IMR-90 (cell line): Measurements from ENCODE around the gene UPK1A. TPM values are rescaled to one million over a fixed set of nuclear protein-coding genes. Genes with fewer than 3 reads are reported as not detected.

Experiments used
- ATAC-seq: fragments of 200-7000 bp; cut with Tn5 transposase; 2 replicates; pipeline ENCODE4 v1.9.1; 2020; ENCODE audit warnings: low read depth, mild to moderate bottlenecking, moderate library complexity
- BruUV-seq: library from RNA; stranded (reverse); fragments of 400-500 nt; replicated peaks from 2 replicates; lab custom pipeline; 2021; lab: Mats Ljungman, UMichigan
- CTCF ChIA-PET: fragments of 300-600 bp; formaldehyde crosslinking; extraction: SDS; loops from one replicate; lab custom pipeline; 2021; ENCODE audit warnings: antibody characterized with exemption; lab: Yijun Ruan, JAX
- POLR2A ChIA-PET: fragments of 300-600 bp; sonication (Branson Sonifier 250); formaldehyde crosslinking; loops from one replicate; lab custom pipeline; 2022; ENCODE audit warnings: antibody characterized with exemption; ENCODE audit not compliant: unreplicated experiment; lab: Charles Lee
- DNase-seq: peaks from one replicate; pipeline ENCODE4 v3.0.0; 2013
- H2AFZ ChIP-seq: replicated peaks from 2 replicates; pipeline ENCODE3; 2013; ENCODE audit warnings: low read length, mild to moderate bottlenecking; ENCODE audit not compliant: poor library complexity
- H2AK5ac ChIP-seq: 2 replicates; pipeline ENCODE4 v1.6.1; 2013; ENCODE audit warnings: low read depth, low read length, inconsistent platforms
- H2AK9ac ChIP-seq: replicated peaks from 2 replicates; pipeline ENCODE3; 2013; ENCODE audit warnings: mild to moderate bottlenecking, low read depth, low read length, moderate library complexity; ENCODE audit not compliant: poor library complexity
- H2BK120ac ChIP-seq: 2 replicates; pipeline ENCODE4 v1.6.1; 2013; ENCODE audit warnings: low read depth, low read length, inconsistent platforms
- H2BK15ac ChIP-seq: 3 replicates; pipeline ENCODE4 v1.6.1; 2013; ENCODE audit warnings: low read depth, low read length, inconsistent platforms
- H2BK20ac ChIP-seq: 2 replicates; pipeline ENCODE4 v1.6.1; 2013; ENCODE audit warnings: low read depth, mild to moderate bottlenecking, inconsistent platforms, low read length, moderate library complexity
- H2BK5ac ChIP-seq: 2 replicates; pipeline ENCODE4 v1.6.1; 2013; ENCODE audit warnings: mild to moderate bottlenecking, low read depth, low read length, inconsistent platforms; ENCODE audit not compliant: poor library complexity, severe bottlenecking
- H3K14ac ChIP-seq: replicated peaks from 2 replicates; pipeline ENCODE4 v1.6.1; 2013; ENCODE audit warnings: low read depth, low read length, inconsistent platforms
- H3K18ac ChIP-seq: 2 replicates; pipeline ENCODE4 v1.6.1; 2013; ENCODE audit warnings: low read depth, low read length, control low read depth
- H3K23ac ChIP-seq: 2 replicates; pipeline ENCODE4 v1.6.1; 2013; ENCODE audit warnings: low read depth, low read length, inconsistent platforms
- H3K27ac ChIP-seq: 2 replicates; pipeline ENCODE4 v1.5.1; 2013; ENCODE audit warnings: mild to moderate bottlenecking, control low read depth, low read length; ENCODE audit not compliant: insufficient read depth
- H3K27me3 ChIP-seq: 2 replicates; pipeline ENCODE4 v1.6.1; 2013; ENCODE audit warnings: low read length; ENCODE audit not compliant: control insufficient read depth, insufficient read depth
- H3K36me3 ChIP-seq: 2 replicates; pipeline ENCODE4 v1.6.1; 2013; ENCODE audit warnings: low read length, mixed read lengths; ENCODE audit not compliant: control insufficient read depth, insufficient read depth
- H3K4ac ChIP-seq: 2 replicates; pipeline ENCODE4 v1.6.1; 2013; ENCODE audit warnings: low read depth, low read length, inconsistent platforms
- H3K4me1 ChIP-seq: 2 replicates; pipeline ENCODE4 v1.6.1; 2013; ENCODE audit warnings: low read length, mixed read lengths; ENCODE audit not compliant: control insufficient read depth, insufficient read depth
- H3K4me2 ChIP-seq: 2 replicates; pipeline ENCODE4 v1.6.1; 2013; ENCODE audit warnings: low read depth, mild to moderate bottlenecking, control low read depth, low read length, moderate library complexity
- H3K4me3 ChIP-seq: 2 replicates; pipeline ENCODE4 v1.5.1; 2013; ENCODE audit warnings: low read depth, mild to moderate bottlenecking, control low read depth, low read length, moderate library complexity; ENCODE audit not compliant: insufficient read depth
- H3K56ac ChIP-seq: 2 replicates; pipeline ENCODE4 v1.6.1; 2013; ENCODE audit warnings: low read length, inconsistent platforms; ENCODE audit not compliant: insufficient read depth; ENCODE audit errors: extremely low read depth
- H3K79me1 ChIP-seq, 2 experiments: 2 replicates each; pipeline ENCODE4 v1.6.1; 2013; ENCODE audit warnings: low read length in 2 of 2, inconsistent platforms in 1 of 2, low read depth in 1 of 2
- H3K9ac ChIP-seq: 2 replicates; pipeline ENCODE4 v1.6.1; 2013; ENCODE audit warnings: low read depth, low read length, control low read depth
- H3K9me1 ChIP-seq: 2 replicates; pipeline ENCODE4 v1.6.1; 2013; ENCODE audit warnings: low read length, inconsistent platforms; ENCODE audit not compliant: insufficient read depth
- H3K9me3 ChIP-seq: 2 replicates; pipeline ENCODE4 v1.6.1; 2013; ENCODE audit warnings: low read length; ENCODE audit not compliant: control insufficient read depth, insufficient read depth
- H4K20me1 ChIP-seq: 2 replicates; pipeline ENCODE4 v1.6.1; 2013; ENCODE audit warnings: low read length, inconsistent platforms; ENCODE audit not compliant: insufficient read depth
- H4K5ac ChIP-seq: 2 replicates; pipeline ENCODE4 v1.6.1; 2013; ENCODE audit warnings: mild to moderate bottlenecking, low read depth, low read length, control low read depth
- H4K8ac ChIP-seq, 2 experiments: 2 replicates each; pipeline ENCODE4 v1.6.1; 2013; ENCODE audit warnings: low read depth in 2 of 2, low read length in 2 of 2, control low read depth in 1 of 2, inconsistent platforms in 1 of 2
- H4K91ac ChIP-seq: 2 replicates; pipeline ENCODE4 v1.6.1; 2013; ENCODE audit warnings: low read depth, low read length, inconsistent platforms; ENCODE audit not compliant: insufficient read depth
- BHLHE40 ChIP-seq: fragments of 150-350 bp; IDR thresholded peaks from 2 replicates; pipeline ENCODE4 v1.6.1; 2016; ENCODE audit warnings: mild to moderate bottlenecking, low read depth, low read length
- CEBPB ChIP-seq: IDR thresholded peaks from 2 replicates; pipeline ENCODE4 v1.6.1; 2012; ENCODE audit warnings: low read depth, low read length, improper control_type of control experiment
- CHD1 ChIP-seq: IDR thresholded peaks from 2 replicates; pipeline ENCODE4 v1.6.1; 2012; ENCODE audit warnings: low read depth, low read length, improper control_type of control experiment
- FOS ChIP-seq: fragments of 150-350 bp; IDR thresholded peaks from 2 replicates; pipeline ENCODE4 v1.6.1; 2016; ENCODE audit warnings: low read depth, low read length
- MAFK ChIP-seq: IDR thresholded peaks from 2 replicates; pipeline ENCODE4 v1.6.1; 2012; ENCODE audit warnings: low read depth, low read length, improper control_type of control experiment
- MAZ ChIP-seq: IDR thresholded peaks from 2 replicates; pipeline ENCODE4 v1.6.1; 2012; ENCODE audit warnings: low read depth, mild to moderate bottlenecking, low read length, improper control_type of control experiment, moderate library complexity, borderline replicate concordance
- MXI1 ChIP-seq: IDR thresholded peaks from 2 replicates; pipeline ENCODE4 v1.6.1; 2012; ENCODE audit warnings: low read depth, mild to moderate bottlenecking, low read length, moderate library complexity, borderline replicate concordance
- NFE2L2 ChIP-seq: fragments of 150-350 bp; IDR thresholded peaks from 2 replicates; pipeline ENCODE4 v1.6.1; 2016; ENCODE audit warnings: low read depth, mild to moderate bottlenecking, low read length
- RCOR1 ChIP-seq: IDR thresholded peaks from 2 replicates; pipeline ENCODE4 v1.6.1; 2012; ENCODE audit warnings: mild to moderate bottlenecking, low read length, improper control_type of control experiment; ENCODE audit not compliant: insufficient replicate concordance
- RFX5 ChIP-seq: IDR thresholded peaks from 2 replicates; pipeline ENCODE4 v1.8.0; 2012; ENCODE audit warnings: low read depth, mild to moderate bottlenecking, low read length, moderate library complexity
- SMC3 ChIP-seq: fragments of 150-350 bp; IDR thresholded peaks from 2 replicates; pipeline ENCODE4 v1.6.1; 2016; ENCODE audit warnings: low read depth, mild to moderate bottlenecking, antibody characterized with exemption, low read length, moderate library complexity
- WGBS, 2 experiments: methylation state at CpG; one replicate each; pipeline versions ENCODE4 v1.1.5 to v1.1.7; 2013; ENCODE audit warnings: missing lambda C conversion rate in 2 of 2; ENCODE audit not compliant: insufficient read length in 1 of 2; ENCODE audit errors: extremely low coverage in 2 of 2; 5-methylcytosine and 5-hydroxymethylcytosine counted together
- dilution Hi-C: fragments of 300-500 bp; cut with HindIII; formaldehyde crosslinking; loops from one replicate; pipeline ENCODE4 v1.14.3; 2018; ENCODE audit warnings: low sequenced_read_pairs; ENCODE audit not compliant: unreplicated experiment
- in situ Hi-C: fragments of 300-500 bp; cut with MboI; formaldehyde crosslinking; loops from 3 replicates; pipeline ENCODE4 v1.14.3; 2019; ENCODE audit warnings: low sequenced_read_pairs, inconsistent platforms, mixed read lengths
- intact Hi-C: fragments of 100-400 bp; cut with micrococcal nuclease; formaldehyde crosslinking; loops from 2 replicates; pipeline ENCODE4 v1.10.0; 2022
- polyA plus RNA-seq, 3 experiments: library from polyadenylated mRNA; depleted of rRNA; stranded (reverse); fragments of >200 nt; gene quantifications; 2 replicates each; pipeline ENCODE4 v1.2.3, GENCODE V29; 2012; ENCODE audit warnings: low replicate concordance in 1 of 3
- total RNA-seq: library from RNA; depleted of rRNA; stranded (reverse); fragments of >200 nt; gene quantifications from 2 replicates; pipeline ENCODE4 v1.2.3, GENCODE V29; 2012
- TF ChIP-seq, protein P1 (sequence below): fragments of 150-350 bp; IDR thresholded peaks from 2 replicates; pipeline ENCODE4 v1.6.1; 2017; ENCODE audit warnings: mild to moderate bottlenecking, antibody characterized with exemption, low read length, low read depth

Gene UPK1A
- total and polyA plus RNA-seq, 2 of the 4 experiments (the other 2 are of a cell fraction): 0.21 TPM; not detected in 1

DNA sequence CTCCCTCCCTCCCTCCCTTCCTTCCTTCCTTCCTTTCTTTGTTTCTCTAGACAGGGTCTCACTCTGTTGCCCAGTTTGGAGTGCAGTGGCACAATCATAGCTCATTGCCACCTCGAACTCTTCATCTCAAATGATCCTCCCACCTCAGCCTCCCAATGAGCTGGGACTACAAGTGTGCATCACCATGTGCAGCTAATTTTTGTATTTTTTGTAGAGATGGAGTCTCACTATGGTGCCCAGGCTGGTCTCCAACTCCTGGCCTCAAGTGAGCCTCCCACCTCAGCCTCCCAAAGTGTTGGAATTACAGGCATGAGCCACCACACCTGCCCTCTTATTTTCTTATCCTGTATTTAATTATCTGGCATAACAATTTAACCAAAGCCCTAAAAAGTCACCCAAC is 4.4 kb downstream of the UPK1A start:
- no peak for ATAC-seq

More for the DNA sequence above, 4.4 kb downstream of the UPK1A start:
- Histone ChIP-seq H2BK20ac (no peak overlapping the region), H3K4me3 (no peak overlapping the region), H3K79me1 (no peaks in the 10 kb centered on the region), H3K9me1 (no peaks in the 10 kb centered on the region), H2AFZ (no peak overlapping the region), H3K27ac (no peak overlapping the region), H3K56ac (no peak overlapping the region), H4K20me1 (0 out of 2 replicates have a peak, but pooled peaks cover 3% of the 10 kb centered on the region), H3K4ac (no peak overlapping the region), H3K9me3 (no peaks in the 10 kb centered on the region), H4K5ac (no peak overlapping the region), H2BK120ac (no peak overlapping the region), H3K14ac (no peak overlapping the region), H3K18ac (no peak overlapping the region), H2AK5ac (no peak overlapping the region), H3K4me2 (no peak overlapping the region), H3K36me3 (no peaks in the 10 kb centered on the region; the same call in 1 of the 2 replicates), H3K23ac (no peak overlapping the region), H4K91ac (no peak overlapping the region), H4K8ac (no peak overlapping the region), H3K9ac (no peak overlapping the region), H2AK9ac (no peak overlapping the region), H2BK15ac (no peak overlapping the region), H3K4me1 (no peaks in the 10 kb centered on the region), H2BK5ac (no peak overlapping the region), H3K27me3 (peaks cover 7% of the 10 kb centered on the region; the same call in 1 of the 2 replicates)
- dilution Hi-C loops: no loop called here
- no peak for TF ChIP-seq CHD1
- TF ChIP-seq RFX5: no peak
- TF ChIP-seq FOS: no peak
- TF ChIP-seq, protein P1, sequence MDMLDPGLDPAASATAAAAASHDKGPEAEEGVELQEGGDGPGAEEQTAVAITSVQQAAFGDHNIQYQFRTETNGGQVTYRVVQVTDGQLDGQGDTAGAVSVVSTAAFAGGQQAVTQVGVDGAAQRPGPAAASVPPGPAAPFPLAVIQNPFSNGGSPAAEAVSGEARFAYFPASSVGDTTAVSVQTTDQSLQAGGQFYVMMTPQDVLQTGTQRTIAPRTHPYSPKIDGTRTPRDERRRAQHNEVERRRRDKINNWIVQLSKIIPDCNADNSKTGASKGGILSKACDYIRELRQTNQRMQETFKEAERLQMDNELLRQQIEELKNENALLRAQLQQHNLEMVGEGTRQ: no peak
- TF ChIP-seq MXI1: no peak
- no peak for TF ChIP-seq BHLHE40
- TF ChIP-seq CEBPB: no peak
- no peak for TF ChIP-seq RCOR1
- no peak for TF ChIP-seq MAZ
- TF ChIP-seq SMC3: no peak
- TF ChIP-seq NFE2L2: no peak
- no peak for TF ChIP-seq MAFK
- ChIA-PET CTCF (no interaction called here), POLR2A (no interaction called here)
- in situ Hi-C loops: no loop called here
- intact Hi-C loops: no loop called here
- no TSS peak for BruUV-seq
- no peak for DNase-seq
- WGBS, 2 experiments: no CpG with 5 or more reads among the region's 1 CpG
